ENCODE data around the gene FOSL2.

FOSL2 gene

GRCh38 chr2:28395334-28396061, 2.8 kb downstream of the FOSL2 start:
- DNase-seq (ENCODE audit: low spot score) = no peak

GRCh38 chr2:28397043-28397381, 4.4 kb downstream of the FOSL2 start:
- DNase-seq (ENCODE audit: low spot score) = no peak

GRCh38 chr2:28398101-28398834, 5.6 kb downstream of the FOSL2 start:
- no peak for DNase-seq (ENCODE audit: low spot score)

GRCh38 chr2:28399289-28399688, 6.6 kb downstream of the FOSL2 start:
- DNase-seq (ENCODE audit: low spot score) = no peak

GRCh38 chr2:28399956-28400355, 7.3 kb downstream of the FOSL2 start:
- no peak for DNase-seq (ENCODE audit: low spot score)

GRCh38 chr2:28400419-28400818, 7.8 kb downstream of the FOSL2 start:
- DNase-seq (ENCODE audit: low spot score) = no peak

GRCh38 chr2:28400921-28401320, 8.3 kb downstream of the FOSL2 start:
- DNase-seq (ENCODE audit: low spot score) = no peak

GRCh38 chr2:28401411-28401810, 8.8 kb downstream of the FOSL2 start:
- DNase-seq (ENCODE audit: low spot score) = no peak

- DNase-seq (ENCODE audit: low spot score) = no peak
Measured at GRCh38 chr2:28401948-28402550, 9.4 kb downstream of the FOSL2 start.

- no peak for DNase-seq (ENCODE audit: low spot score)
Measured at GRCh38 chr2:28403370-28403956, 10.8 kb downstream of the FOSL2 start.

GRCh38 chr2:28404086-28404485, 11.4 kb downstream of the FOSL2 start:
- DNase-seq (ENCODE audit: low spot score) = no peak

GRCh38 chr2:28405537-28405936, 12.9 kb downstream of the FOSL2 start:
- no peak for DNase-seq (ENCODE audit: low spot score)

GRCh38 chr2:28406276-28407096, 13.8 kb downstream of the FOSL2 start:
- DNase-seq (ENCODE audit: low spot score) = no peak

GRCh38 chr2:28407131-28407975, 14.7 kb downstream of the FOSL2 start:
- DNase-seq (ENCODE audit: low spot score) = no peak

- no peak for DNase-seq (ENCODE audit: low spot score)
Measured at GRCh38 chr2:28407976-28408690, 15.5 kb downstream of the FOSL2 start.

GRCh38 chr2:28408764-28409599, 16.3 kb downstream of the FOSL2 start:
- no peak for DNase-seq (ENCODE audit: low spot score)

- DNase-seq (ENCODE audit: low spot score) = no peak
Measured at GRCh38 chr2:28411166-28411755, 18.6 kb downstream of the FOSL2 start.

GRCh38 chr2:28411956-28412609, 19.4 kb downstream of the FOSL2 start:
- no peak for DNase-seq (ENCODE audit: low spot score)

Measured in hepatic stellate cell (primary cell).